K562 (cell line): ENCODE results near the gene UBE3D. TPM values are rescaled to one million over a fixed set of nuclear protein-coding genes. Genes with fewer than 3 reads are reported as not detected.

Source experiments
- E2F5 ChIP-seq: sonication (generic); formaldehyde crosslinking; IDR thresholded peaks from 2 replicates; pipeline ENCODE4 v1.8.0; 2022; ENCODE audit warnings: mild to moderate bottlenecking, missing genetic modification reagents
- EHMT2 ChIP-seq: fragments of 450-650 bp; IDR thresholded peaks from 2 replicates; pipeline ENCODE4 v1.6.1; 2018; ENCODE audit warnings: antibody characterized with exemption
- FOXA3 ChIP-seq, 2 experiments: fragments of 450-650 bp in 1 of 2; sonication (generic) in 1 of 2; formaldehyde crosslinking; IDR thresholded peaks in 1 of 2; conservative IDR thresholded peaks in 1 of 2; 2 replicates each; pipeline versions ENCODE4 v1.4.0 to v1.8.0; 2020 to 2022; ENCODE audit warnings: mild to moderate bottlenecking in 2 of 2, missing genetic modification reagents in 1 of 2
- FOXO4 ChIP-seq: fragments of 450-650 bp; formaldehyde crosslinking; IDR thresholded peaks from 2 replicates; pipeline ENCODE4 v1.4.0; 2020; ENCODE audit warnings: mild to moderate bottlenecking, moderate library complexity
- FOXP4 ChIP-seq: sonication (generic); formaldehyde crosslinking; IDR thresholded peaks from 2 replicates; pipeline ENCODE4 v1.8.0; 2022; ENCODE audit warnings: mild to moderate bottlenecking, missing genetic modification reagents, borderline replicate concordance
- GTF3C2 ChIP-seq: IDR thresholded peaks from 3 replicates; pipeline ENCODE4 v1.6.1; 2011; ENCODE audit warnings: borderline replicate concordance, mild to moderate bottlenecking, moderate library complexity; ENCODE audit not compliant: insufficient read length; ENCODE audit errors: extremely low read depth
- MAFG ChIP-seq: fragments of 450-650 bp; conservative IDR thresholded peaks from 2 replicates; pipeline ENCODE4 v1.6.1; 2016; ENCODE audit warnings: missing genetic modification characterization, missing compliant biosample characterization
- MTA2 ChIP-seq: fragments of 450-650 bp; IDR thresholded peaks from 2 replicates; pipeline ENCODE4 v1.6.1; 2016; ENCODE audit warnings: low read depth
- NFATC3 ChIP-seq: fragments of 450-650 bp; IDR thresholded peaks from 2 replicates; pipeline ENCODE4 v1.6.1; 2017; ENCODE audit warnings: mild to moderate bottlenecking
- SMARCC2 ChIP-seq: fragments of 450-650 bp; IDR thresholded peaks from 2 replicates; pipeline ENCODE4 v1.6.1; 2017; ENCODE audit warnings: antibody characterized with exemption, moderate library complexity, mild to moderate bottlenecking, low read depth
- SP2 ChIP-seq: IDR thresholded peaks from 2 replicates; pipeline ENCODE4 v1.6.1; 2011; ENCODE audit warnings: mild to moderate bottlenecking, low read depth, low read length, moderate library complexity; ENCODE audit not compliant: poor library complexity, severe bottlenecking; ENCODE audit errors: extremely low read depth
- XRCC3 ChIP-seq: fragments of 450-650 bp; IDR thresholded peaks from 2 replicates; pipeline ENCODE4 v1.6.1; 2017; ENCODE audit warnings: mild to moderate bottlenecking, moderate library complexity
- ZNF175 ChIP-seq: fragments of 200-800 bp; sonication (Bioruptor generic); IDR thresholded peaks from 2 replicates; pipeline ENCODE4 v1.6.1; 2016; ENCODE audit warnings: low read depth, mild to moderate bottlenecking, missing genetic modification characterization, missing compliant biosample characterization
- ZNF316 ChIP-seq: fragments of 450-650 bp; IDR thresholded peaks from 2 replicates; pipeline ENCODE4 v1.6.1; 2016
- ZNF740 ChIP-seq, 3 experiments: fragments of 200-800 bp in 1 of 3; sonication (Bioruptor generic) in 1 of 3; sonication (generic) in 1 of 3; formaldehyde crosslinking in 1 of 3; IDR thresholded peaks; 2 replicates each; pipeline versions ENCODE4 v1.6.1 to v1.8.0; 2016 to 2022; ENCODE audit warnings: mild to moderate bottlenecking in 2 of 3, missing compliant biosample characterization in 2 of 3, missing genetic modification characterization in 2 of 3, missing genetic modification reagents in 1 of 3
- polyA plus RNA-seq, 8 experiments: library from polyadenylated mRNA; depleted of rRNA in 4 of 8; stranded (reverse) in 5 of 8; unstranded in 3 of 8; fragments of >200 nt; fragmentation: Nextera tagmentation in 2 of 8; fragmentation: Illumina TruSeq in 1 of 8; extraction: Ambion mirVana in 2 of 8; extraction: Trizol in 1 of 8; gene quantifications; 2 replicates each; pipeline versions ENCODE4 v1.2.1 to v1.2.3, GENCODE V29; 2011 to 2014; ENCODE audit warnings: inconsistent platforms in 1 of 8, missing spikeins in 1 of 8
- total RNA-seq, 7 experiments: library from RNA; depleted of rRNA in 6 of 7; stranded (reverse); fragments of >200 nt in 6 of 7; fragmentation: Illumina TruSeq in 2 of 7; extraction: Trizol in 2 of 7; gene quantifications; 2 replicates each; pipeline versions ENCODE4 v1.2.1 to v1.2.3, GENCODE V29; 2011 to 2021; ENCODE audit warnings: low replicate concordance in 1 of 7
- TF ChIP-seq, protein P1 (sequence below): fragments of 450-650 bp; IDR thresholded peaks from 2 replicates; pipeline ENCODE4 v1.6.1; 2016; ENCODE audit warnings: borderline replicate concordance

The UBE3D gene
- total and polyA plus RNA-seq, 9 of the 15 experiments (the other 6 are each of a cell fraction or from before 2014, with no cell fraction given) = 9.4 to 17.6 (median 11.9) TPM

GRCh38 chr6:83065511-83066192 lies at the start of gene UBE3D (continued):
- TF ChIP-seq SMARCC2 (no peak), FOXP4 (CRISPR knock-in tag) (0 out of 2 replicates have a peak, but pooled peaks have one; percentile 45), FOXA3 (CRISPR knock-in tag; conservative IDR thresholded peaks at IDR 0.05 in 1 of 2, IDR thresholded peaks at IDR 0.05 in 1 of 2) (peak in 1 of 2 experiments; percentile 78; a peak in 2 of 4 replicates), MAFG (tag) (no peak), ZNF175 (CRISPR knock-in tag) (no peak), ZNF316 (no peak), SP2 (no peak), MTA2 (no peak), XRCC3 (no peak), ZNF740 (CRISPR knock-in tag; IDR thresholded peaks at IDR 0.05) (no peak), ZNF740 (tag; IDR thresholded peaks at IDR 0.05) (no peak), NFATC3 (no peak), E2F5 (CRISPR knock-in tag) (no peak), GTF3C2 (no peak), FOXO4 (CRISPR knock-in tag) (no peak), EHMT2 (no peak)
- TF ChIP-seq, protein P1, sequence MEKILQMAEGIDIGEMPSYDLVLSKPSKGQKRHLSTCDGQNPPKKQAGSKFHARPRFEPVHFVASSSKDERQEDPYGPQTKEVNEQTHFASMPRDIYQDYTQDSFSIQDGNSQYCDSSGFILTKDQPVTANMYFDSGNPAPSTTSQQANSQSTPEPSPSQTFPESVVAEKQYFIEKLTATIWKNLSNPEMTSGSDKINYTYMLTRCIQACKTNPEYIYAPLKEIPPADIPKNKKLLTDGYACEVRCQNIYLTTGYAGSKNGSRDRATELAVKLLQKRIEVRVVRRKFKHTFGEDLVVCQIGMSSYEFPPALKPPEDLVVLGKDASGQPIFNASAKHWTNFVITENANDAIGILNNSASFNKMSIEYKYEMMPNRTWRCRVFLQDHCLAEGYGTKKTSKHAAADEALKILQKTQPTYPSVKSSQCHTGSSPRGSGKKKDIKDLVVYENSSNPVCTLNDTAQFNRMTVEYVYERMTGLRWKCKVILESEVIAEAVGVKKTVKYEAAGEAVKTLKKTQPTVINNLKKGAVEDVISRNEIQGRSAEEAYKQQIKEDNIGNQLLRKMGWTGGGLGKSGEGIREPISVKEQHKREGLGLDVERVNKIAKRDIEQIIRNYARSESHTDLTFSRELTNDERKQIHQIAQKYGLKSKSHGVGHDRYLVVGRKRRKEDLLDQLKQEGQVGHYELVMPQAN = peak; percentile 86
